ENCODE measurements around the gene LDLRAD2. TPM values are rescaled to one million over a fixed set of nuclear protein-coding genes. Genes with fewer than 3 reads are reported as not detected.

LDLRAD2 gene
- total RNA-seq, 1 donor from 2014 or later = 0.14 TPM

- Histone ChIP-seq H3K27me3 (ENCODE audit: insufficient read depth, low read length) (no peaks in the 10 kb centered on the region), H3K9me3 (ENCODE audit: insufficient read depth, low read depth, low read length) (no peaks in the 10 kb centered on the region), H3K4me2 (ENCODE audit: low read length) (no peak overlapping the region), H3K9ac (ENCODE audit: low read length) (no peak overlapping the region), H3K4me3 (ENCODE audit: insufficient read depth, low read depth, low read length) (no peak overlapping the region), H2AFZ (ENCODE audit: low read depth, low read length) (no peak overlapping the region), H3K27ac (ENCODE audit: low read depth, low read length) (no peak overlapping the region), H4K20me1 (ENCODE audit: insufficient read depth, low read length) (peaks cover 23% of the 10 kb centered on the region), H3K79me2 (ENCODE audit: insufficient read depth, low read length) (no peaks in the 10 kb centered on the region), H3K36me3 (ENCODE audit: insufficient read depth, low read length) (peaks cover 7% of the 10 kb centered on the region), H3K4me1 (ENCODE audit: insufficient read depth, low read length) (peaks cover 7% of the 10 kb centered on the region)
- FAIRE-seq (no peak), DNase-seq (ENCODE audit: low read depth) (no peak)
- H3K4me3 Mint-ChIP-seq (ENCODE audit: unreplicated experiment) = no peak overlapping the region
- peaks cover 4% of the 10 kb centered on the region for H3K4me1 Mint-ChIP-seq (ENCODE audit: low read depth, unreplicated experiment)
- TF ChIP-seq, protein P1, sequence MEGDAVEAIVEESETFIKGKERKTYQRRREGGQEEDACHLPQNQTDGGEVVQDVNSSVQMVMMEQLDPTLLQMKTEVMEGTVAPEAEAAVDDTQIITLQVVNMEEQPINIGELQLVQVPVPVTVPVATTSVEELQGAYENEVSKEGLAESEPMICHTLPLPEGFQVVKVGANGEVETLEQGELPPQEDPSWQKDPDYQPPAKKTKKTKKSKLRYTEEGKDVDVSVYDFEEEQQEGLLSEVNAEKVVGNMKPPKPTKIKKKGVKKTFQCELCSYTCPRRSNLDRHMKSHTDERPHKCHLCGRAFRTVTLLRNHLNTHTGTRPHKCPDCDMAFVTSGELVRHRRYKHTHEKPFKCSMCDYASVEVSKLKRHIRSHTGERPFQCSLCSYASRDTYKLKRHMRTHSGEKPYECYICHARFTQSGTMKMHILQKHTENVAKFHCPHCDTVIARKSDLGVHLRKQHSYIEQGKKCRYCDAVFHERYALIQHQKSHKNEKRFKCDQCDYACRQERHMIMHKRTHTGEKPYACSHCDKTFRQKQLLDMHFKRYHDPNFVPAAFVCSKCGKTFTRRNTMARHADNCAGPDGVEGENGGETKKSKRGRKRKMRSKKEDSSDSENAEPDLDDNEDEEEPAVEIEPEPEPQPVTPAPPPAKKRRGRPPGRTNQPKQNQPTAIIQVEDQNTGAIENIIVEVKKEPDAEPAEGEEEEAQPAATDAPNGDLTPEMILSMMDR (IDR thresholded peaks at IDR 0.05; ENCODE audit: insufficient read depth, low read depth, low read length) = no peak
- no peak for TF ChIP-seq EZH2 (IDR thresholded peaks at IDR 0.05; ENCODE audit: insufficient read depth, low read length)
- no peak overlapping the region for H3K27ac Mint-ChIP-seq (ENCODE audit: unreplicated experiment)
- H3K36me3 Mint-ChIP-seq (ENCODE audit: low read depth, unreplicated experiment) = peaks cover 20% of the 10 kb centered on the region
- H3K27me3 Mint-ChIP-seq (ENCODE audit: low read depth, unreplicated experiment) = no peaks in the 10 kb centered on the region
- H3K9me3 Mint-ChIP-seq (ENCODE audit: unreplicated experiment) = no peaks in the 10 kb centered on the region
Observed at GRCh38 chr1:21853131-21853427, 41.0 kb downstream of the LDLRAD2 start.

- Mint-ChIP-seq H3K4me3 (ENCODE audit: unreplicated experiment) (no peak overlapping the region), H3K4me1 (ENCODE audit: low read depth, unreplicated experiment) (peaks cover 4% of the 10 kb centered on the region), H3K27ac (ENCODE audit: unreplicated experiment) (no peak overlapping the region), H3K9me3 (ENCODE audit: unreplicated experiment) (no peaks in the 10 kb centered on the region), H3K27me3 (ENCODE audit: low read depth, unreplicated experiment) (no peaks in the 10 kb centered on the region), H3K36me3 (ENCODE audit: low read depth, unreplicated experiment) (peaks cover 16% of the 10 kb centered on the region)
- no peaks in the 10 kb centered on the region for H3K27me3 ChIP-seq (ENCODE audit: insufficient read depth, low read length)
- H3K9me3 ChIP-seq (ENCODE audit: insufficient read depth, low read depth, low read length) = no peaks in the 10 kb centered on the region
- H4K20me1 ChIP-seq (ENCODE audit: insufficient read depth, low read length) = peaks cover 22% of the 10 kb centered on the region
- DNase-seq (ENCODE audit: low read depth) = no peak
- H3K9ac ChIP-seq (ENCODE audit: low read length) = no peak overlapping the region
- no peak overlapping the region for H3K4me2 ChIP-seq (ENCODE audit: low read length)
- H3K79me2 ChIP-seq (ENCODE audit: insufficient read depth, low read length) = no peaks in the 10 kb centered on the region
- H3K4me3 ChIP-seq (ENCODE audit: insufficient read depth, low read depth, low read length) = no peak overlapping the region
- no peak overlapping the region for H2AFZ ChIP-seq (ENCODE audit: low read depth, low read length)
- TF ChIP-seq, protein P1 (IDR thresholded peaks at IDR 0.05; ENCODE audit: insufficient read depth, low read depth, low read length) = no peak
- no peak for TF ChIP-seq EZH2 (IDR thresholded peaks at IDR 0.05; ENCODE audit: insufficient read depth, low read length)
- H3K4me1 ChIP-seq (ENCODE audit: insufficient read depth, low read length) = peaks cover 10% of the 10 kb centered on the region
- H3K36me3 ChIP-seq (ENCODE audit: insufficient read depth, low read length) = peaks cover 4% of the 10 kb centered on the region
- no peak for FAIRE-seq
- no peak overlapping the region for H3K27ac ChIP-seq (ENCODE audit: low read depth, low read length)
Observed at GRCh38 chr1:21854090-21854750, 42.2 kb downstream of the LDLRAD2 start.

- Mint-ChIP-seq H3K27ac (ENCODE audit: unreplicated experiment) (no peak overlapping the region), H3K4me3 (ENCODE audit: unreplicated experiment) (no peak overlapping the region), H3K27me3 (ENCODE audit: low read depth, unreplicated experiment) (no peaks in the 10 kb centered on the region), H3K36me3 (ENCODE audit: low read depth, unreplicated experiment) (peaks cover 14% of the 10 kb centered on the region), H3K9me3 (ENCODE audit: unreplicated experiment) (no peaks in the 10 kb centered on the region), H3K4me1 (ENCODE audit: low read depth, unreplicated experiment) (peaks cover 4% of the 10 kb centered on the region)
- Histone ChIP-seq H3K4me1 (ENCODE audit: insufficient read depth, low read length) (peaks cover 10% of the 10 kb centered on the region), H3K79me2 (ENCODE audit: insufficient read depth, low read length) (no peaks in the 10 kb centered on the region), H3K27ac (ENCODE audit: low read depth, low read length) (no peak overlapping the region), H3K4me3 (ENCODE audit: insufficient read depth, low read depth, low read length) (no peak overlapping the region), H4K20me1 (ENCODE audit: insufficient read depth, low read length) (peaks cover 22% of the 10 kb centered on the region), H2AFZ (ENCODE audit: low read depth, low read length) (no peak overlapping the region), H3K36me3 (ENCODE audit: insufficient read depth, low read length) (peaks cover 4% of the 10 kb centered on the region), H3K27me3 (ENCODE audit: insufficient read depth, low read length) (no peaks in the 10 kb centered on the region), H3K9me3 (ENCODE audit: insufficient read depth, low read depth, low read length) (no peaks in the 10 kb centered on the region), H3K4me2 (ENCODE audit: low read length) (no peak overlapping the region), H3K9ac (ENCODE audit: low read length) (no peak overlapping the region)
- DNase-seq (ENCODE audit: low read depth) (no peak), FAIRE-seq (no peak)
- TF ChIP-seq, protein P1 (IDR thresholded peaks at IDR 0.05; ENCODE audit: insufficient read depth, low read depth, low read length) = no peak
- no peak for TF ChIP-seq EZH2 (IDR thresholded peaks at IDR 0.05; ENCODE audit: insufficient read depth, low read length)
Observed at GRCh38 chr1:21854751-21855131, 42.7 kb downstream of the LDLRAD2 start.
